Brain microvascular endothelial cell (primary cell): ENCODE measurements around the gene CCNI.
"Not testable (repeated sequence)": the region's sequence is repeated elsewhere in the genome, so short reads cannot be mapped to it uniquely, and the experiment has no call there.

Source experiments
- DNase-seq: peaks from one replicate; pipeline ENCODE4 v3.0.0-alpha.2; 2020
- H3K27ac ChIP-seq: fragments of 250-450 bp; sonication (Bioruptor Pico); 2 replicates; pipeline ENCODE4 v1.5.1; 2020; ENCODE audit warnings: mild to moderate bottlenecking, moderate library complexity
- H3K27me3 ChIP-seq: fragments of 250-450 bp; sonication (Bioruptor Pico); replicated peaks from 2 replicates; pipeline ENCODE4 v1.5.1; 2020; ENCODE audit warnings: mild to moderate bottlenecking
- H3K36me3 ChIP-seq: fragments of 250-450 bp; sonication (Bioruptor Pico); replicated peaks from 2 replicates; pipeline ENCODE4 v1.5.1; 2020; ENCODE audit warnings: mild to moderate bottlenecking
- H3K4me3 ChIP-seq: 2 replicates; pipeline ENCODE4 v1.5.1; 2011; ENCODE audit warnings: low read depth, mild to moderate bottlenecking, control low read depth, low read length, moderate library complexity
- CTCF ChIP-seq: IDR thresholded peaks from 2 replicates; pipeline ENCODE4 v1.5.1; 2011; ENCODE audit warnings: low read depth, mild to moderate bottlenecking, moderate library complexity, low read length, control low read depth, inconsistent platforms; ENCODE audit errors: missing control alignments
- in situ Hi-C: cut with HindIII; loops from 2 replicates; pipeline ENCODE4 v1.10.0; 2017; ENCODE audit warnings: low sequenced_read_pairs, low pct_ligation_motif_present

CCNI gene

GRCh38 chr4:77031544-77031943, 44.2 kb downstream of the CCNI start:
- Histone ChIP-seq H3K36me3 (peaks cover 88% of the 10 kb centered on the region), H3K4me3 (no peak overlapping the region), H3K27me3 (no peaks in the 10 kb centered on the region), H3K27ac (no peak overlapping the region)
- TF ChIP-seq CTCF = no peak
- no peak for DNase-seq
- in situ Hi-C loops = no loop called here

- in situ Hi-C loops = not testable (repeated sequence)
These were observed 46.0 kb downstream of the CCNI start for GRCh38 chr4:77029757-77030156.

GRCh38 chr4:77028246-77028645, 47.5 kb downstream of the CCNI start:
- Histone ChIP-seq H3K36me3 (peaks cover 93% of the 10 kb centered on the region), H3K4me3 (no peak overlapping the region), H3K27me3 (no peaks in the 10 kb centered on the region), H3K27ac (no peak overlapping the region)
- TF ChIP-seq CTCF = no peak
- no peak for DNase-seq
- in situ Hi-C loops = no loop called here

More at GRCh38 chr4:77029757-77030156, 46.0 kb downstream of the CCNI start:
- H3K4me3 ChIP-seq, H3K27ac ChIP-seq, H3K27me3 ChIP-seq, DNase-seq: not testable (repeated sequence)
- peaks cover 93% of the 10 kb centered on the region for H3K36me3 ChIP-seq

- in situ Hi-C loops = no loop called here
- Histone ChIP-seq H3K36me3 (peaks cover 83% of the 10 kb centered on the region), H3K27me3 (no peaks in the 10 kb centered on the region), H3K27ac (peak overlapping the region; percentile 35), H3K4me3 (no peak overlapping the region)
- no peak for DNase-seq
- no peak for TF ChIP-seq CTCF
These were observed 49.5 kb downstream of the CCNI start for GRCh38 chr4:77026322-77026704.

- no peak for DNase-seq
- in situ Hi-C loops = no loop called here
- no peak for TF ChIP-seq CTCF
- Histone ChIP-seq H3K4me3 (no peak overlapping the region), H3K27me3 (no peaks in the 10 kb centered on the region), H3K27ac (peak overlapping the region; percentile 35), H3K36me3 (peaks cover 83% of the 10 kb centered on the region)
These were observed 50.0 kb downstream of the CCNI start for GRCh38 chr4:77025643-77026321.

GRCh38 chr4:77023920-77024319, 51.9 kb downstream of the CCNI start:
- in situ Hi-C loops = no loop called here
- TF ChIP-seq CTCF = no peak
- Histone ChIP-seq H3K27me3 (no peaks in the 10 kb centered on the region), H3K4me3 (no peak overlapping the region), H3K27ac (no peak overlapping the region), H3K36me3 (peaks cover 83% of the 10 kb centered on the region)
- no peak for DNase-seq
